NOMO-1 treated with DMSO at 0.1 percent for 48 hours (cell line): ENCODE measurements around the gene CS.

ENCODE experiments used
- DNase-seq: peaks from one replicate; lab custom pipeline; 2025; ENCODE audit not compliant: unreplicated experiment; lab: John Stamatoyannopoulos, UW

Gene CS

GRCh38 chr12:56253091-56253490 is 47.0 kb downstream of the CS start:
- no peak for DNase-seq

DNA sequence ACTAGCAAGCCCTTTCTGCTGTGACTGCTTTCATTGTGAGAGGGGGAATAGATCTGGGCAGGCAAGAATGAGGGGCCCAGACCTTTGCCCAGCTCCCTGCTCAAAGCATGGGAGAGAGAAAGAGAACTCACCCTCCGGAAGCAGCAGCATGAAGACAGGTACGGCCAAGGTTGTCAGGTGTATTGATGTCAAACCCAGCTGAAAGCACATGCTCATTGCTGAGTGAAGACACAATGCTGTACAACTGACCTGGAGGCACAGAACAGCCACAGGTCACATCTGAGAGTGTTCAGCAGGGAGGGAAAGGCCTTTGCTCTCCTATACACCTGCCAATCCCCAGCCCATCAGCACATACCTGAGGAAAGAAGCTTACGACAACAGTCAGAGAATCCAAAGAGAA is 47.5 kb downstream of the CS start:
- no peak for DNase-seq

DNA sequence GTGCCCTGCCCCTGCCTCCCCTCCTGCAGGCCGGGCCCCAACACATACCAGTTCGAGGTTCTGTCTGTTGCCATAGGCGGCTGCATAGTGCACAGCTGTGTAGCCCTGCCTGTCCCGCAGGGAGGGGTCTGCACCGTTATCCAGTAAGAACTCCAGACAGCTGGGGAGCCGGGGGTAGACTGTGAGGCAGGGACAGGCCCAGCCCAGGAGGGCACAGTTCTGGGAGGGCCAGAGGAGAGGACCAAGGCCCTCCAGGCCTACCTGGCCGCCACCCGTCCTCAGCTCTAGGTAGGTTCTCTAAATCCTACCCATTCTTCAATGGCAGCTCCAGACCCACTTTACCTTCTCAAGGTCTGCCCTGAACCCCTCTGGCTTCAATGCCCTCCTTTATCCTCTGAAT is 51.4 kb downstream of the CS start:
- DNase-seq = no peak

DNA sequence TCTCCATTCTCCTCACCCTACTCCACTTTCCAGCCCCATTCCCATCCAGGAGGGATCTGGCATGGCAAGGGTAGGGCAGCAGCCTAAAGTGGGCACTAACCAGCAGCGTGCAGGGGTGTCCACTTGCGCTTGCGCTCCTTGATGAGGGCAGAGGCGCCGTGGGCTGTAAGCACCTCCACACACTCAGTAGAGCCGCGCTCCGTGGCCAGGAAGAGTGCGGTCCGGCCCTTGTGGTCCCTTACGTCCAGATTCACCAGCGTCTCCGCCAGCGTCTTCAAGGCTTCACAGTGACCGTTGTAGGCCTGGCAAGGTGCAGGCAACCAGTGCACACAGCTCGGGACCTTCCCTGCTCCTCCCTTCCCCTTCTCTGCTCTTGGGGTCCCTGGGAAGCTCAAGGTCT is 52.2 kb downstream of the CS start:
- no peak for DNase-seq

DNA sequence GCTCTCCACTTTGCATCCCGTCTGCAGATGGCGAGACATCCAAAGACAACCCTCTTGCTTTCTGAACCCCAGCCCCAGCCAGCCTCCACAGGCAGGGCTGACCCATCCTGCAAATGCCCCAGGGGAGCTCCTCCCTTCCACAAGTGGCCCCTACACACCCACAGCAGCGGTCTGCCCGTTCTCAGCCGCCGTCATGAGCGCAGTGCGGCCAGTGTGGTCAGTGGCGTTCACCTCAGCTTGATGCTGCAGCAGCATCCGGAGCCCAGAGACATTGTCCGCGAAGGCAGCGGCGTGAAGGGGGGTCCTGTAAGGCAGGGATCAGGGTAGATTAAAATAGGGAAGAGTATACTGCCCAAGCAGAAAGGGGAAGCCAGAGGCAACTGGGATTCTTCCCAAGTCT is 55.6 kb downstream of the CS start:
- DNase-seq = no peak

DNA sequence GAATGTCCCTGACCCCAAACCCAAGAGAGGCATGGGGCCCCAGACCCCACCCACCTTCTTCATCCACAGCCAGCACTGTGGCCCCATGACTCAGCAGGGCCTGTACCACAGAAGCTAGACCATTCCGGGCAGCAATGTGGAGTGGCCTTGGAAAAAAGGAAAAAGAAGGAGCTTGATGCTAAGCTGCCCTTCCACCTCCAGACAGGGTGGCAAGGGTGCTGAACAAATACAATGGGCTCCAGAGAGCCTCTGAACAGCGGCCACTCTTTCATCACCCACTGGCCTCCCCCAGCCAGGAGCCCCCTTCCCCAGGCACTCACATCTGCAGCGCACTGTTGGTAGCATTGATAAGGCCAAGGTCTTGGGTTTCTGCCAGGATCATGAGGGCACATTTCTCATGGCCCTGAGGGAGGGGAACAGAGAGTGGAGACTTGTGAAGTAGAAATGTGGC is 56.4 kb downstream of the CS start:
- no peak for DNase-seq

DNA sequence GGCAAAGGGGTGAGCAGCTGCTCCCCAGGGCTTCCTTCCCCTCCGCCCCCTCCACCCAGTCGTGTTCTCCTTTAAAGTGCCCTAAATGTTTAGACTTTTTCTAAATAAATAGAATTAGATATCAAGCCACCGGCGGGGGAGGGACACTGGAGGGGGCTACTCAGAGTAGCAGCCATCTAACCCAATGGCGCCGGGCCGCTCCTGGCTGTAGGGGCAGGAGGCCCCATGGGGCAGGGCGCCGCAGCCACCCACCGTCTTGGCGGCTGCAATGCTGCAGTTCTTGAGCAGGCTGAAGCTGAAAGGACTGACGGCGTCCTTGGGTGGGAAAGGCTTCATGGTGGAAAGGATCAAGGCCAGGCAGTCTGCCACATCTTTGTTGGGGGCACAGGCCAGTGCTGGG is 57.1 kb downstream of the CS start:
- no peak for DNase-seq

- no peak for DNase-seq
Measured at GRCh38 chr12:56241424-56242303, 58.5 kb downstream of the CS start.

DNA sequence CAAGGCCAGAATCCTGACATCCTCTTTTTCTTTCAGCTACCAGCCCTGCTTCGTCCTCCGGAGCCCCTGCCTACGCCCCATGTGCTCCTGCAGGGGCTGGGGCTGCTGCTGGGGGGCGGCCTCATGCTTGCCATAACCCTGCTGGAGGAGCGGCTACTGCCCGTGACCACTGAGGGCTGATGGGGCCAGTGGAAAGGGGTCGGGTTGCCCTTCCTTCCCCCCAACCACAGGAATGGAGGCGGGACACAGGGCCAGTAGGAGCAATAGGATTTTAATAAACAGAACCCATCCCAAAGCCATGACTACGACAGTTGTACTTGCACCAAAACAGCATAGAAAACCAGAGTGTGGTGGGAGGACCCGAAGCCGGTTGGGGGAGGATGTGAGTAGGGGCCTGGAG is 62.6 kb downstream of the CS start:
- DNase-seq = no peak

GRCh38 chr12:56236985-56237384 is 63.1 kb downstream of the CS start:
- no peak for DNase-seq

- no peak for DNase-seq
Measured at GRCh38 chr12:56236091-56236490, 64.0 kb downstream of the CS start.

- DNase-seq = no peak
Measured at GRCh38 chr12:56234746-56235436, 65.2 kb downstream of the CS start.

DNA sequence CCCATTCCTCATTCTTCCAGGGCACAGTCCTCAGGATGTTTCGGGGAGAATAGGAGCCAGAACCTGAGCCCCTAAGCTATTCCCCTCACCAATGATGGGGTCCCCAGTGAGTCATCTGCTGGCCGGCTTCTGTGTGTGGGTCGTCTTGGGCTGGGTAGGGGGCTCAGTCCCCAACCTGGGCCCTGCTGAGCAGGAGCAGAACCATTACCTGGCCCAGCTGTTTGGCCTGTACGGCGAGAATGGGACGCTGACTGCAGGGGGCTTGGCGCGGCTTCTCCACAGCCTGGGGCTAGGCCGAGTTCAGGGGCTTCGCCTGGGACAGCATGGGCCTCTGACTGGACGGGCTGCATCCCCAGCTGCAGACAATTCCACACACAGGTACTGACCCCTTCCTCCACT is 68.9 kb downstream of the CS start:
- DNase-seq = no peak

- no peak for DNase-seq
Measured at GRCh38 chr12:56230432-56231183, 69.5 kb downstream of the CS start.

DNA sequence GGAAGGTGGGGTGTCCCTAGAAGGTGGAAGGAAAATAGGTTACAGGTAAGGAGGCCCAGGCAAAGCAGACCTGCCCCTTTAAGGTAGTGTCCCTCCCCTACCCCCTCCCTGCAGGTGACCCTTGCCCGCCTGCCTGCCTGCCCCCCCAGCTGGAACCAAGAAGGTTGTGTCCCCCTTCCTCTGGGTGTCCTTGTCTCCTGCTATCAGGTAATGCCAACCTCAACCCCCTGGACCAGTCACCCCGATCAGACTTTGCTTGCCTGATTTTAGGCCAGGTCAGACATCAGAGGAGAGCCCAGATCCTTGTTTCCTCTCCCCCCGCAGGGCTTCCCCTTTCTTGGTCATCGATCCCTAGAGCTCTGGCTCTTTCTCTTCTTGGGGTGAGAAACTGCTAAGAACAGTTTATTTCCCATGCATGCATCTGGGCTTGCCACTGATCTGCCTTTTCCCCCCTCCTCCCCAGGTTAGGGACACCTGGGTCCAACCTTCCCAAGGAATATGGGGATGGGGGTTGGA is 70.2 kb downstream of the CS start, which contains the start of gene SLC39A5:
Gene SLC39A5, plus strand, starts transcription at position 136 of the 516 bp plus-strand sequence. CDS start 1,224 bp downstream, outside the sequence.
- DNase-seq = no peak

DNA sequence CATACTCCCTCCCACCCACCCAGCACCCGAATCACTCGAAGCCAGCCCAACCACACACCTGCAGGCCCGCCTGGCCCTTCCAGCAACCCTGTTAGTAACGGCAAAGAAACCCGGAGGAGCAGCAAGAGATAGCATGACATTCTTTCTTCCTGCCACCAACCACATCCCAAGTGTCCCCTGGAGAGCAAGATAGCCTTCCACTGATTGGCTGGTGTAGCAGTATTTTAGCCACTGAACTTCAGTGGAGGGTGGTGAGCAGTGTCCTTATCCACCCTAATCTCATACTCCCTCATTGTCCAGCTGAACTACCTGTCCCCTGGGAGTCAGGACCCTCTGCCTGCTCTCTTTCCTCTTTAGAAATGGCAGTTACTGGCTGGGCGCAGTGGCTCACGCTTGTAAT is 71.0 kb downstream of the CS start:
- no peak for DNase-seq

GRCh38 chr12:56224954-56225353 is 75.2 kb downstream of the CS start:
- no peak for DNase-seq

DNA sequence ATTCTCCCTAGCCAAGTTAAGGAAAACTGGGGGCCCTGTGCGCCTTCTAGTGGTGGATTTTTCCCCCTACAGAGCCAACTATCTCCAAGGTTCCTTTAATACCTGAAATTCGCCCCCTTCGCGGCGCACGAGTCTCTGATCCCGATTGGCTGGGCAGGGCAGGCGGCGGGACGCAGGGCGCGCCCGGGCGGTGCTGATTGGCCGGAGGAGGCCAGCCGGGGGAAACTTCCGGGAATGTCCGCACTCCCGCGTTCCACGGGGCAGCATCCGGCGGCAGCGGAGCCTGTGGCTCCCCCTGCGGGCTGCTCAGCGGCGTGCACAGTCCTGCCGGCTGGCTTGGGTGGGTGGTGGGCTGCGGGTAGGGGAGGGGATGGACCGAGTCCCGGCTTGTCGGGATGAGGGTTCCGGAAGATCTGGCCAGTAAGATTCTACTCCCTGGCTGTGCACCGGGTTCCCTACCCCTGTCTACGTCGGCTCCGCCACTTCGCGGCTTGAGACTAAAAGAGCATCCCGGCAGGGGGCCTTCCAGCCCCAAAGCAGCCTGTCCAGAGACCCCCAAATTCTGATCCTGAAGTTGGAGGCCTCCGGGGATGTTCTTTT is 75.9 kb downstream of the CS start, which contains the start of gene NABP2:
Gene NABP2, plus strand, starts transcription at position 241 of the 600 bp plus-strand sequence. CDS start 515 bp downstream, outside the sequence.
- DNase-seq = peak; percentile 95

- DNase-seq = no peak
Measured at GRCh38 chr12:56223571-56224101, 76.5 kb downstream of the CS start.

- no peak for DNase-seq
Measured at GRCh38 chr12:56222531-56222895, 77.6 kb downstream of the CS start.
